Measurements from ENCODE around the gene GIPC3. TPM values are rescaled to one million over a fixed set of nuclear protein-coding genes. Genes with fewer than 3 reads are reported as not detected.
"Not testable (repeated sequence)": the region's sequence is repeated elsewhere in the genome, so short reads cannot be mapped to it uniquely, and the experiment has no call there.

GIPC3 gene
- total RNA-seq, 1 donor from 2014 or later: 1.3 TPM

GRCh38 chr19:3576696-3577443, 8.4 kb upstream of the GIPC3 start:
- peak; percentile 50 for DNase-seq (ENCODE audit: low spot score)

- no peak for DNase-seq (ENCODE audit: low spot score)
These were observed 7.4 kb upstream of the GIPC3 start for GRCh38 chr19:3577723-3578344.

DNA sequence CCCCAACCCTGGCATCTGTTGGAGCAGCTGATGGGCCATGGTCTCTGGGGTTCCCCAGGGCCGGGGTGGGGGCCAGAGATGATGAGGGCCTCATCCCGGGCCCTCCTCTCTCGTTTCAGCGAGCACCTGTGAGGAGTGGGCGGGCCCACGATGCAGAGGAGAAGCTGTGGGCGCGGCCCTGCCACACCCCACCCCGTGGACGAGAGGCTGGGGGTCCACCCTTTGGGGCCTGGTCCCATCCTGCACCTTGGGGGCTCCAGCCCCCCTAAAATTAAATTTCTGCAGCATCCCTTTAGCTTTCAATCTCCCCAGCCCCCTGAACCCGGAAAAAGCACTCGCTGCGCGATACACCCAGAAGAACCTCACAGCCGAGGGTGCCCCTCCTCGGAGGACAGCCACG, 6.9 kb upstream of the GIPC3 start:
- DNase-seq (ENCODE audit: low spot score): no peak

DNA sequence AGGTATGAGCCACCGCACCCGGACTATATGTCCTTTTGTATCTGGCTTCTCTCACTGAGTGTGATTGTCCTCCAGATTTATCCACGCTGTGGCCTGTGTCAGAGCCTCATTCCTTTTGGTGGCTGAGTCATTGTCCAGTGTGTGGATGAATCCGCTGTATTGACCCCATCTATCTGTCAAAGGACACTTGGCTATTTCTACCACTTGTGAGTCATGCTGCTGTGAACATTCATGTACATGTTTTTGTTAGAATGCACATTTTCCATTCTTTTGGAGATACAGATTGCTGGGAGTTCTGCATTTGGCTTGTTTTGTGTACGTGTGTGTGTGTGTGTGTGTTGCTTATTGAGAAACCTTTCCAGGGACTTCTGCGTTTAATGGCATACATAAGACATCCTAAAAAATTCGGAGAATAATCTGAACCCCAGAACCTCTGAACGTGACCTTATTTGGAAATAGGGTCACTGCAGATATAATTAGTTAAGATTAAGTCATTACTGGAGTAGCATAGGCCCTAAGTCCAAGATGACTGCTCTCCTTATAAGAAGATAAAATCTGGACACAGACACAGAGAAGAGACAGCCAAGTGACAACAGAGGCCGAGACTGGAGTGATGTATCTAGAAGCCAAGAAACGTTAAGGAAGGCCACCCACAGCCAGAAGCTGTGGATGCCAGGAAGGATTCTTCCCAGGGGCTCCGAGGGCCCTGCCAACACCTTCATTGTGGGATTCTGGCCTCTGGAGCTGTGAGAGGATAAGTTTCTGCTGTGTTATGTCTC, 4.9 kb upstream of the GIPC3 start:
- DNase-seq (ENCODE audit: low spot score): no peak

DNA sequence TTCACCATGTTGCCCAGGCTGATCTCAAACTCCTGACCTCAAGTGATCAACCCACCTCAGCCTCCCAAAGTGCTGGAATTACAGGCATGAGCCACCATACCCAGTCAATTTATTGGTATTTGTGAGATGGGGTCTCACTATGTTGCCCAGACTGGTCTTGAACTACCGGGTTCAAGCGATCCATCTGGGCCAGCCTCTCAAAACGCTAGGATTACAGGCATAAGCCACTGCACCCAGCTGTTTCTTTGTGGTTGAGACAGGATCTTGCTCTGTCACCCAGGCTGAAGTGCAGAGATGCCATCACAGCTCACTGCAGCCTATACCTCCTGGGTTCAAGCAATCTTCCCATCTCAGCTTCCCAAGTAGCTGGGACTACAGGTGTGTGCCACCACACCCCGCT, 3.5 kb upstream of the GIPC3 start:
- not testable (repeated sequence) for DNase-seq (ENCODE audit: low spot score)

DNA sequence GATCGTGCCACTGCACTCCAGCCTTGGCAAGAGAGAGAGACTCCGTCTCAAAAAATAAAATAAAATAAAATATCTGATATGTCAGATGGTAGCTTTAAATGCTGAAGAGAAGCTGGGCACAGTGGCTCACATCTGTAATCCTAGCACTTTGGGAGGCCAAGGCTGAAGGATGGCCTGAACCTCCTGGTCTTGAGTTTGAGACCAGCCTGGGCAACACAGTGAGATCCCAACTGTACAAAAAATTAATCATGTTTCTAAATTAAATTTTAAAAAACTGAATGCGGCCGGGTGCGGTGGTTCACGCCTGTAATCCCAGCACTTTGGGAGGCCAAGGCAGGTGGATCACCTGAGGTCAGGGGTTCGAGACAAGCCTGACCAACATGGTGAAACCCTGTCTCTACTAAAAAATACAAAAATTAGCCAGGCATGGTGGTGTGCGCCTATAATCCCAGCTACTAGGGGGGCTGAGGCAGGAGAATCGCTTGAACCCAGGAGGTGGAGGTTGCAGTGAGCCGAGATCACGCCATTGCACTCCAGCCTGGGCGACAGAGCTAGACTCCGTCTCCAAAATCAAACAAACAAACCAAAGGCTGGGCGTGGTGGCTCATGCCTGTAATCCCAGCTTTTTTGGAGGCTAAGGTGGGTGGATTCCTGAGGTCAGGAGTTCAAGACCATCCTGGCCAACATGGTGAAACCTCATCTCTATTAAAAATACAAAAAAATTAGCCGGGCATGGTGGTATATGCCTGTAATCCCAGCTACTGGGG, 1.1 kb upstream of the GIPC3 start:
- not testable (repeated sequence) for DNase-seq (ENCODE audit: low spot score)

- DNase-seq (ENCODE audit: low spot score): no peak
These were observed 899 bp downstream of the GIPC3 start for GRCh38 chr19:3586127-3586626.

- no peak for DNase-seq (ENCODE audit: low spot score)
These were observed 1.5 kb downstream of the GIPC3 start for GRCh38 chr19:3586707-3587346.

- DNase-seq (ENCODE audit: low spot score): no peak
These were observed 4.2 kb downstream of the GIPC3 start for GRCh38 chr19:3589439-3589838.

DNA sequence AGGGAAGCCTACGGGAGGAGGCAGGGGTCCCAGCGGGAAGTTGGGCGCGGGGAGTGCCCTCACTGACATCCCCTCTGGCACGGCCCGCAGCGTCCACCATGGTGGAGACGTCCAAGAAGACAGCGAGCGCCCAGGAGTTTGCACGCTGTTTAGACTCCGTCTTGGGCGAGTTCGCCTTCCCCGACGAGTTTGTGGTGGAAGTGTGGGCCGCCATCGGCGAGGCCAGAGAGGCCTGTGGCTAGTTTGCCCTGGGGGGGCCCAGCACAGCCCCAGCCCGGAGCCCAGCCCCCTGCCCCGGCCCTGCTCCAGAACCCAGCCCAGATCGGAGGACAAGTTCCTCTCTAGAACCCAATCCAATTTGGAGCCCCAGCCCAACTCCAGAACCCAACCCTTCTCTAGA, 4.7 kb downstream of the GIPC3 start:
- no peak for DNase-seq (ENCODE audit: low spot score)

DNA sequence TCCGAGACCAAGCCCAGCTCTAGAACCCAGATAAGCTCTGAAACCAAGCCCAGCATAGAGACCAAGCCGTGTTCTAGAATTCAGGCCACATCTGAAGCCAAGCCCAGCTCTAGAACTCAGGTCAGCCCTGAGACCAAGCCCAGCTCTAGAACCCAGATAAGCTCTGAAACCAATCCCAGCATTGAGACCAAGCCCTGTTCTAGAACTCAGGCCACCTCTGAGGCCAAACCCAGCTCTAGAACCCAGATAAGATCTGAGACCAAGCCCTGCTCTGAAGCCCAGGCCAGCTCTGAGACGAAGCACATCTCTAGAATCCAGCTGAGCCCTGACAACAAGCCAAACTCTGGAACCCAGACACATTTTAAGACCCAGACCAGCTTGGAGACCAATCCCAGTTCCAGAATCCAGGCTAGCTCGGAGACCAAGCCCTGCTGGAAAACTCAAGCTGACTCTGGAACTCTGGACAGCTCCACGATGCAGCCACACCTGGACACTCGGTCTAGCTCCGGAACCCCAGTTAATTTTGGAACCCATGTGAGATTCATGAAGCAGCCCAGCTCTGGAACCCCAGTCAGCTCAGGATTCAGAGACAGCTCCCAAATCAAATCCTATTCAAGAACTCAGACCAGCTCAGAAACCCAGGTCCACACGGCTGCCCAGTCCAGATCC, 5.8 kb downstream of the GIPC3 start:
- DNase-seq (ENCODE audit: low spot score): no peak

GRCh38 chr19:3591876-3592613, 6.8 kb downstream of the GIPC3 start:
- no peak for DNase-seq (ENCODE audit: low spot score)

DNA sequence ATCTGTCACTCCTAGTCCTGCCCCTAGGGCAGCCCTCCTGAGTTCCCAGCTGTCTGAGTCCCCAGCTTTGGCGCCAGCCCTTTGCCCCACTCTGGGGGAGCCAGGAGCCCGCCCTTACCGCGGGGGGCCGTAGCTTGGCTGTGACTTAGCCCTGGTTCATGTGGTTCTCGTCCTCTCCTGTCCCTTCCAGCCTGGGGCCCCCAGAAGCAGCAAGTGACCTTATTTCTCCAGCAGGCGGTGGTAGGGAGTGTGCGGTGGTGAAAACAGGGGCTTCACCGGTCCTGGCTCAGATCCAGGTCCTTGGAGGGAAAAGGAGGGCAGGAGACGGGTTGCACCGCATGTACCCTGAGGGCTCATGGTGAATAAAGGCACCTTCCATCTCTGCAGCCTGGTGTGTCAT, 7.9 kb downstream of the GIPC3 start:
- no peak for DNase-seq (ENCODE audit: low spot score)

DNA sequence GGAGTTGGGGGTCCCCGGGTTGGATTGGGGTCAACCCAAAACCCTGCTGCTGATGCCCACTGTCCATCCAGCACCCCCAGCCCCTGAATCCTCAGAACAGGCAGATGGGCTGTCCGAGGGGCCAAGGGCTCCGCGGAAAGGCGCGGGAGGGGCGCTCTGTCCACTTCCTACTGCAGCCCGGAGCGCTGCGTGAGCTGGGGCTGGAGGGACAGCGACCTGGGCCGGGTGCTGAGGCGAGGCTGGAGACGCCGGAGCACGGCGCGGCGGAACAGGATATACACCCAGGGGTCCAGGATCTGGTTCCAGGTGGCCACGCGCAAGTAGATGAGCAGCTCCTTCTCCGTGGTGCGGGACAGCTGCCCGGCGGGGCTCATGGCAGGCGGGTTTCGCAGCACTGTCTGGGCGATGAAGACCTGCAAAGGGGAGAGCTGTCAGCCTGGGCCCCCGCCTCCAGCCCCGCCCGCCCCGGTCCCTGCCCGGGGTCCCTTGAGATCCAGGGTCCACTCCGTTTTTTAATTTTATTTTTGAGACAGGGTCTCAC, 10.3 kb downstream of the GIPC3 start:
- no peak for DNase-seq (ENCODE audit: low spot score)

- DNase-seq (ENCODE audit: low spot score): no peak
These were observed 14.5 kb downstream of the GIPC3 start for GRCh38 chr19:3599776-3600187.

- DNase-seq (ENCODE audit: low spot score): no peak
These were observed 15.7 kb downstream of the GIPC3 start for GRCh38 chr19:3601021-3601420.

DNA sequence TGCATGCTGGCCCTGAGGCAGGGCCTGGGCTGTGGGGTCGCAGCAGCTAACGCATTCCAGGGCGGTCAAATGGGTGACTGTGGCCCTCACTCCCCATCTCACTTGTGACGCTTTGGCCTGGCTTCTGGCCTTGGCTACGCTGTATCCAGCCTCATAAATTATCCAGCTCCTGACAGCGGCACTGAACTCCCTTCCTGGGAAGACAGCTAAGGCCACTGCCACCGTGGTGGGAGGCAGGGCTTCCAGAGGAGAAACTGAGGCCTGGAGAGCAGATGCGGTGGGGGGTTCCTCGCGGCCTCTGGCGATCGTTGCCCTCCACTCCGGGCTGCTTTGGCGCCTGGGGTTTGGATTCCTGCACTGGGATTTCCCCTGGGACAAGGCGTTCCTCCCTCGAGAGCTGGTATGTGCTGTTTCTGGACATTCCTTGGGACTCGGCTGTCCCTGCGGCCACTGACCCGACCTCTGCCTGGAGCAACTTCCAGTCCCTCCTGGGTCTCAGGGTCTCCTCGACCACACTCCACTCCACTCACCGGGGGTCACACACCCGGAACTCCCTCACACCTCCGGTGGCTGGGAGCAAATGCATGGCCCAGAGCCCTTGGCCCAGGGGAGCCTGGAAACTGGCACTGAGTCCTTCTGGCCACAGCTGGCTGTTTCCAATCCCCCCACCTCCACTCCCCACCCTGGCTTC, 18.0 kb downstream of the GIPC3 start:
- DNase-seq (ENCODE audit: low spot score): no peak

GRCh38 chr19:3604227-3604986, 19.1 kb downstream of the GIPC3 start:
- DNase-seq (ENCODE audit: low spot score): no peak

All from mucosa of gallbladder (tissue), 1 donor.